IMR-90 (cell line): Measurements from ENCODE around the gene CPXM2. TPM values are rescaled to one million over a fixed set of nuclear protein-coding genes. Genes with fewer than 3 reads are reported as not detected.

Source experiments
- ATAC-seq: fragments of 200-7000 bp; cut with Tn5 transposase; 2 replicates; pipeline ENCODE4 v1.9.1; 2020; ENCODE audit warnings: low read depth, mild to moderate bottlenecking, moderate library complexity
- BruUV-seq: library from RNA; stranded (reverse); fragments of 400-500 nt; replicated peaks from 2 replicates; lab custom pipeline; 2021; lab: Mats Ljungman, UMichigan
- CTCF ChIA-PET: fragments of 300-600 bp; formaldehyde crosslinking; extraction: SDS; loops from one replicate; lab custom pipeline; 2021; ENCODE audit warnings: antibody characterized with exemption; lab: Yijun Ruan, JAX
- POLR2A ChIA-PET: fragments of 300-600 bp; sonication (Branson Sonifier 250); formaldehyde crosslinking; loops from one replicate; lab custom pipeline; 2022; ENCODE audit warnings: antibody characterized with exemption; ENCODE audit not compliant: unreplicated experiment; lab: Charles Lee
- DNase-seq: peaks from one replicate; pipeline ENCODE4 v3.0.0; 2013
- H2AFZ ChIP-seq: replicated peaks from 2 replicates; pipeline ENCODE3; 2013; ENCODE audit warnings: low read length, mild to moderate bottlenecking; ENCODE audit not compliant: poor library complexity
- H2AK5ac ChIP-seq: 2 replicates; pipeline ENCODE4 v1.6.1; 2013; ENCODE audit warnings: low read depth, low read length, inconsistent platforms
- H2AK9ac ChIP-seq: replicated peaks from 2 replicates; pipeline ENCODE3; 2013; ENCODE audit warnings: mild to moderate bottlenecking, low read depth, low read length, moderate library complexity; ENCODE audit not compliant: poor library complexity
- H2BK120ac ChIP-seq: 2 replicates; pipeline ENCODE4 v1.6.1; 2013; ENCODE audit warnings: low read depth, low read length, inconsistent platforms
- H2BK15ac ChIP-seq: 3 replicates; pipeline ENCODE4 v1.6.1; 2013; ENCODE audit warnings: low read depth, low read length, inconsistent platforms
- H2BK20ac ChIP-seq: 2 replicates; pipeline ENCODE4 v1.6.1; 2013; ENCODE audit warnings: low read depth, mild to moderate bottlenecking, inconsistent platforms, low read length, moderate library complexity
- H2BK5ac ChIP-seq: 2 replicates; pipeline ENCODE4 v1.6.1; 2013; ENCODE audit warnings: mild to moderate bottlenecking, low read depth, low read length, inconsistent platforms; ENCODE audit not compliant: poor library complexity, severe bottlenecking
- H3K14ac ChIP-seq: replicated peaks from 2 replicates; pipeline ENCODE4 v1.6.1; 2013; ENCODE audit warnings: low read depth, low read length, inconsistent platforms
- H3K18ac ChIP-seq: 2 replicates; pipeline ENCODE4 v1.6.1; 2013; ENCODE audit warnings: low read depth, low read length, control low read depth
- H3K23ac ChIP-seq: 2 replicates; pipeline ENCODE4 v1.6.1; 2013; ENCODE audit warnings: low read depth, low read length, inconsistent platforms
- H3K27ac ChIP-seq: 2 replicates; pipeline ENCODE4 v1.5.1; 2013; ENCODE audit warnings: mild to moderate bottlenecking, control low read depth, low read length; ENCODE audit not compliant: insufficient read depth
- H3K27me3 ChIP-seq: 2 replicates; pipeline ENCODE4 v1.6.1; 2013; ENCODE audit warnings: low read length; ENCODE audit not compliant: control insufficient read depth, insufficient read depth
- H3K36me3 ChIP-seq: 2 replicates; pipeline ENCODE4 v1.6.1; 2013; ENCODE audit warnings: low read length, mixed read lengths; ENCODE audit not compliant: control insufficient read depth, insufficient read depth
- H3K4ac ChIP-seq: 2 replicates; pipeline ENCODE4 v1.6.1; 2013; ENCODE audit warnings: low read depth, low read length, inconsistent platforms
- H3K4me1 ChIP-seq: 2 replicates; pipeline ENCODE4 v1.6.1; 2013; ENCODE audit warnings: low read length, mixed read lengths; ENCODE audit not compliant: control insufficient read depth, insufficient read depth
- H3K4me2 ChIP-seq: 2 replicates; pipeline ENCODE4 v1.6.1; 2013; ENCODE audit warnings: low read depth, mild to moderate bottlenecking, control low read depth, low read length, moderate library complexity
- H3K4me3 ChIP-seq: 2 replicates; pipeline ENCODE4 v1.5.1; 2013; ENCODE audit warnings: low read depth, mild to moderate bottlenecking, control low read depth, low read length, moderate library complexity; ENCODE audit not compliant: insufficient read depth
- H3K56ac ChIP-seq: 2 replicates; pipeline ENCODE4 v1.6.1; 2013; ENCODE audit warnings: low read length, inconsistent platforms; ENCODE audit not compliant: insufficient read depth; ENCODE audit errors: extremely low read depth
- H3K79me1 ChIP-seq, 2 experiments: 2 replicates each; pipeline ENCODE4 v1.6.1; 2013; ENCODE audit warnings: low read length in 2 of 2, inconsistent platforms in 1 of 2, low read depth in 1 of 2
- H3K9ac ChIP-seq: 2 replicates; pipeline ENCODE4 v1.6.1; 2013; ENCODE audit warnings: low read depth, low read length, control low read depth
- H3K9me1 ChIP-seq: 2 replicates; pipeline ENCODE4 v1.6.1; 2013; ENCODE audit warnings: low read length, inconsistent platforms; ENCODE audit not compliant: insufficient read depth
- H3K9me3 ChIP-seq: 2 replicates; pipeline ENCODE4 v1.6.1; 2013; ENCODE audit warnings: low read length; ENCODE audit not compliant: control insufficient read depth, insufficient read depth
- H4K20me1 ChIP-seq: 2 replicates; pipeline ENCODE4 v1.6.1; 2013; ENCODE audit warnings: low read length, inconsistent platforms; ENCODE audit not compliant: insufficient read depth
- H4K5ac ChIP-seq: 2 replicates; pipeline ENCODE4 v1.6.1; 2013; ENCODE audit warnings: mild to moderate bottlenecking, low read depth, low read length, control low read depth
- H4K8ac ChIP-seq, 2 experiments: 2 replicates each; pipeline ENCODE4 v1.6.1; 2013; ENCODE audit warnings: low read depth in 2 of 2, low read length in 2 of 2, control low read depth in 1 of 2, inconsistent platforms in 1 of 2
- H4K91ac ChIP-seq: 2 replicates; pipeline ENCODE4 v1.6.1; 2013; ENCODE audit warnings: low read depth, low read length, inconsistent platforms; ENCODE audit not compliant: insufficient read depth
- BHLHE40 ChIP-seq: fragments of 150-350 bp; IDR thresholded peaks from 2 replicates; pipeline ENCODE4 v1.6.1; 2016; ENCODE audit warnings: mild to moderate bottlenecking, low read depth, low read length
- CEBPB ChIP-seq: IDR thresholded peaks from 2 replicates; pipeline ENCODE4 v1.6.1; 2012; ENCODE audit warnings: low read depth, low read length, improper control_type of control experiment
- CHD1 ChIP-seq: IDR thresholded peaks from 2 replicates; pipeline ENCODE4 v1.6.1; 2012; ENCODE audit warnings: low read depth, low read length, improper control_type of control experiment
- FOS ChIP-seq: fragments of 150-350 bp; IDR thresholded peaks from 2 replicates; pipeline ENCODE4 v1.6.1; 2016; ENCODE audit warnings: low read depth, low read length
- MAFK ChIP-seq: IDR thresholded peaks from 2 replicates; pipeline ENCODE4 v1.6.1; 2012; ENCODE audit warnings: low read depth, low read length, improper control_type of control experiment
- MAZ ChIP-seq: IDR thresholded peaks from 2 replicates; pipeline ENCODE4 v1.6.1; 2012; ENCODE audit warnings: low read depth, mild to moderate bottlenecking, low read length, improper control_type of control experiment, moderate library complexity, borderline replicate concordance
- MXI1 ChIP-seq: IDR thresholded peaks from 2 replicates; pipeline ENCODE4 v1.6.1; 2012; ENCODE audit warnings: low read depth, mild to moderate bottlenecking, low read length, moderate library complexity, borderline replicate concordance
- POLR2A ChIP-seq: IDR thresholded peaks from 2 replicates; pipeline ENCODE4 v1.6.1; 2012; ENCODE audit warnings: mild to moderate bottlenecking, low read depth, low read length
- RAD21 ChIP-seq: IDR thresholded peaks from 2 replicates; pipeline ENCODE4 v1.6.1; 2012; ENCODE audit warnings: low read length, improper control_type of control experiment
- RCOR1 ChIP-seq: IDR thresholded peaks from 2 replicates; pipeline ENCODE4 v1.6.1; 2012; ENCODE audit warnings: mild to moderate bottlenecking, low read length, improper control_type of control experiment; ENCODE audit not compliant: insufficient replicate concordance
- RFX5 ChIP-seq: IDR thresholded peaks from 2 replicates; pipeline ENCODE4 v1.8.0; 2012; ENCODE audit warnings: low read depth, mild to moderate bottlenecking, low read length, moderate library complexity
- SMC3 ChIP-seq: fragments of 150-350 bp; IDR thresholded peaks from 2 replicates; pipeline ENCODE4 v1.6.1; 2016; ENCODE audit warnings: low read depth, mild to moderate bottlenecking, antibody characterized with exemption, low read length, moderate library complexity
- WGBS, 2 experiments: methylation state at CpG; one replicate each; pipeline versions ENCODE4 v1.1.5 to v1.1.7; 2013; ENCODE audit warnings: missing lambda C conversion rate in 2 of 2; ENCODE audit not compliant: insufficient read length in 1 of 2; ENCODE audit errors: extremely low coverage in 2 of 2; 5-methylcytosine and 5-hydroxymethylcytosine counted together
- dilution Hi-C: fragments of 300-500 bp; cut with HindIII; formaldehyde crosslinking; loops from one replicate; pipeline ENCODE4 v1.14.3; 2018; ENCODE audit warnings: low sequenced_read_pairs; ENCODE audit not compliant: unreplicated experiment
- in situ Hi-C: fragments of 300-500 bp; cut with MboI; formaldehyde crosslinking; loops from 3 replicates; pipeline ENCODE4 v1.14.3; 2019; ENCODE audit warnings: low sequenced_read_pairs, inconsistent platforms, mixed read lengths
- intact Hi-C: fragments of 100-400 bp; cut with micrococcal nuclease; formaldehyde crosslinking; loops from 2 replicates; pipeline ENCODE4 v1.10.0; 2022
- polyA plus RNA-seq, 3 experiments: library from polyadenylated mRNA; depleted of rRNA; stranded (reverse); fragments of >200 nt; gene quantifications; 2 replicates each; pipeline ENCODE4 v1.2.3, GENCODE V29; 2012; ENCODE audit warnings: low replicate concordance in 1 of 3
- total RNA-seq: library from RNA; depleted of rRNA; stranded (reverse); fragments of >200 nt; gene quantifications from 2 replicates; pipeline ENCODE4 v1.2.3, GENCODE V29; 2012
- TF ChIP-seq, protein P1 (sequence below): fragments of 150-350 bp; IDR thresholded peaks from 2 replicates; pipeline ENCODE4 v1.6.1; 2017; ENCODE audit warnings: mild to moderate bottlenecking, antibody characterized with exemption, low read length, low read depth
- TF ChIP-seq, protein P2 (sequence below): fragments of 150-350 bp; IDR thresholded peaks from 2 replicates; pipeline ENCODE4 v1.6.1; 2016; ENCODE audit warnings: low read depth, mild to moderate bottlenecking, low read length, moderate library complexity, borderline replicate concordance
- TF ChIP-seq, protein P3 (sequence below): conservative IDR thresholded peaks from 2 replicates; pipeline ENCODE4 v1.5.1; 2012; ENCODE audit warnings: mild to moderate bottlenecking, low read depth, low read length, improper control_type of control experiment

CPXM2 gene
- total and polyA plus RNA-seq, 2 of the 4 experiments (the other 2 are of a cell fraction), result not detected

DNA sequence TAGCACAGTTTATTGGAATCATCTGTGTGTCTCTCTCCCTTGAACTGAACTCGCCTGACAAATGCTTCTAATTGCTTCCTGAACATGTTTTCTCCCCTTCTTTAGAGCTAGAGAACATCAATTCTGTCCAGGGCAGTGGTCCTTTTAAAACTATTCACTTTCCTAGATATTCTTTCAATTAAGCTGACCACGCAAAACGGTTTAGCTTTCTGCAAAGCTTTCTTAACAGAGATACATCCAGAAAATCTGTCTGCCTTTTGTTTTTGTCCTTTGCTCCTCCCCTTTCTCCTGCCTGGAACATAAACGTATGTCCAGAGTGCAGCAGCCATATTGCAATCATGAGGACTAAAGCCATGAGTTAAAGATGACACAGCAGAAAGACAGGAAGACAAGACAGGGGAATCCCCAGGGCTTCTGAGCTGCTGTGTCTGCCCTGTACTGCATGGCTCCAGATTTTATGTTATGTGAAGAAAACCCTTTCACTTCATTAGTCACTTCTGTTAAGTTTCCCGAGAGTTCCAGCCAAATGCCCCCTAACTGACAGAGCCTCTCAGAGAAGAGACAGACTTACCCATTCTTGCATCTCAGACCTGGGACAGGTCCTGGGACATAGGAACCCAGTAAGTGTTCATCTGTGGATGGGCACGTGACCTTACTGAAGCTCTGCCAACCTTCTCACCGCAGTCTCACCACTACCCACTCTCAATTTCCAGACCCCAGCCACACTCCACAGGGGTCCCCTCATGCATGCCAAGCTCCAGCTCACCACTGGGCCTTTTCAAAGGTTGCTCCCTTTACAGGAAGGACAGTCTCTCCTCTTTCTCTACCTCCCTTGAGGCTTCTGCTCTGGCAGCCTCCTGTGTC is 35.0 kb upstream of the CPXM2 start:
- Histone ChIP-seq H3K4me1 (no peaks in the 10 kb centered on the region), H3K14ac (no peak overlapping the region), H3K4me2 (no peak overlapping the region), H3K4ac (no peak overlapping the region), H3K23ac (no peak overlapping the region), H4K20me1 (no peaks in the 10 kb centered on the region), H3K9ac (no peak overlapping the region), H2AK9ac (no peak overlapping the region), H2AK5ac (no peak overlapping the region), H3K9me1 (no peaks in the 10 kb centered on the region), H3K4me3 (no peak overlapping the region), H3K27me3 (no peaks in the 10 kb centered on the region), H2BK15ac (no peak overlapping the region), H3K79me1 (no peaks in the 10 kb centered on the region), H2BK120ac (no peak overlapping the region), H3K9me3 (peaks cover 15% of the 10 kb centered on the region), H4K5ac (no peak overlapping the region), H3K36me3 (no peaks in the 10 kb centered on the region), H2BK5ac (no peak overlapping the region), H2BK20ac (no peak overlapping the region), H3K18ac (no peak overlapping the region), H2AFZ (no peak overlapping the region), H3K56ac (no peak overlapping the region), H3K27ac (no peak overlapping the region), H4K8ac (no peak overlapping the region), H4K91ac (no peak overlapping the region)
- ATAC-seq (no peak), DNase-seq (peak; percentile 1)
- intact Hi-C loops, result no loop called here
- dilution Hi-C loops, result no loop called here
- in situ Hi-C loops, result no loop called here
- POLR2A ChIA-PET, result no interaction called here
- 0% methylated on average over 2 of the region's 7 CpGs; no CpG with 5 or more reads in 1 of the 2 experiments for WGBS, 2 experiments
- CTCF ChIA-PET, result no interaction called here
- no TSS peak for BruUV-seq
- TF ChIP-seq CHD1 (no peak), MXI1 (no peak), MAZ (no peak), POLR2A (no peak), RAD21 (no peak), RCOR1 (no peak), BHLHE40 (no peak), SMC3 (no peak), CEBPB (no peak), FOS (no peak), RFX5 (no peak), MAFK (no peak)
- TF ChIP-seq, protein P1, sequence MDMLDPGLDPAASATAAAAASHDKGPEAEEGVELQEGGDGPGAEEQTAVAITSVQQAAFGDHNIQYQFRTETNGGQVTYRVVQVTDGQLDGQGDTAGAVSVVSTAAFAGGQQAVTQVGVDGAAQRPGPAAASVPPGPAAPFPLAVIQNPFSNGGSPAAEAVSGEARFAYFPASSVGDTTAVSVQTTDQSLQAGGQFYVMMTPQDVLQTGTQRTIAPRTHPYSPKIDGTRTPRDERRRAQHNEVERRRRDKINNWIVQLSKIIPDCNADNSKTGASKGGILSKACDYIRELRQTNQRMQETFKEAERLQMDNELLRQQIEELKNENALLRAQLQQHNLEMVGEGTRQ, result no peak
- TF ChIP-seq, protein P2, sequence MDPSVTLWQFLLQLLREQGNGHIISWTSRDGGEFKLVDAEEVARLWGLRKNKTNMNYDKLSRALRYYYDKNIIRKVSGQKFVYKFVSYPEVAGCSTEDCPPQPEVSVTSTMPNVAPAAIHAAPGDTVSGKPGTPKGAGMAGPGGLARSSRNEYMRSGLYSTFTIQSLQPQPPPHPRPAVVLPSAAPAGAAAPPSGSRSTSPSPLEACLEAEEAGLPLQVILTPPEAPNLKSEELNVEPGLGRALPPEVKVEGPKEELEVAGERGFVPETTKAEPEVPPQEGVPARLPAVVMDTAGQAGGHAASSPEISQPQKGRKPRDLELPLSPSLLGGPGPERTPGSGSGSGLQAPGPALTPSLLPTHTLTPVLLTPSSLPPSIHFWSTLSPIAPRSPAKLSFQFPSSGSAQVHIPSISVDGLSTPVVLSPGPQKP, result no peak
- TF ChIP-seq, protein P3, sequence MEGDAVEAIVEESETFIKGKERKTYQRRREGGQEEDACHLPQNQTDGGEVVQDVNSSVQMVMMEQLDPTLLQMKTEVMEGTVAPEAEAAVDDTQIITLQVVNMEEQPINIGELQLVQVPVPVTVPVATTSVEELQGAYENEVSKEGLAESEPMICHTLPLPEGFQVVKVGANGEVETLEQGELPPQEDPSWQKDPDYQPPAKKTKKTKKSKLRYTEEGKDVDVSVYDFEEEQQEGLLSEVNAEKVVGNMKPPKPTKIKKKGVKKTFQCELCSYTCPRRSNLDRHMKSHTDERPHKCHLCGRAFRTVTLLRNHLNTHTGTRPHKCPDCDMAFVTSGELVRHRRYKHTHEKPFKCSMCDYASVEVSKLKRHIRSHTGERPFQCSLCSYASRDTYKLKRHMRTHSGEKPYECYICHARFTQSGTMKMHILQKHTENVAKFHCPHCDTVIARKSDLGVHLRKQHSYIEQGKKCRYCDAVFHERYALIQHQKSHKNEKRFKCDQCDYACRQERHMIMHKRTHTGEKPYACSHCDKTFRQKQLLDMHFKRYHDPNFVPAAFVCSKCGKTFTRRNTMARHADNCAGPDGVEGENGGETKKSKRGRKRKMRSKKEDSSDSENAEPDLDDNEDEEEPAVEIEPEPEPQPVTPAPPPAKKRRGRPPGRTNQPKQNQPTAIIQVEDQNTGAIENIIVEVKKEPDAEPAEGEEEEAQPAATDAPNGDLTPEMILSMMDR, result no peak
